Esophagus muscularis mucosa (tissue), 3 donors: ENCODE results near the gene INPPL1.

ENCODE experiments used
- CTCF ChIP-seq, 3 experiments: fragments of 200-600 bp in 2 of 3; fragments of 450-650 bp in 1 of 3; sonication (generic) in 2 of 3; IDR thresholded peaks; one replicate each; pipeline ENCODE4 v1.5.1; 2017 to 2019; ENCODE audit warnings: antibody characterized with exemption in 3 of 3, mild to moderate bottlenecking in 2 of 3, moderate library complexity in 1 of 3
- POLR2A ChIP-seq: fragments of 450-650 bp; IDR thresholded peaks from one replicate; pipeline ENCODE4 v1.6.1; 2017; ENCODE audit warnings: antibody characterized with exemption, moderate library complexity, mild to moderate bottlenecking, low read depth
- POLR2AphosphoS5 ChIP-seq, 2 donors: sonication (generic); formaldehyde crosslinking; IDR thresholded peaks; one replicate each; pipeline ENCODE4 v1.6.1; 2017; ENCODE audit warnings: antibody characterized with exemption in 2 of 2

- no peak for TF ChIP-seq POLR2A
- no peak for TF ChIP-seq CTCF (IDR thresholded peaks at IDR 0.05)
- TF ChIP-seq POLR2AphosphoS5 (IDR thresholded peaks at IDR 0.05), result no peak
Measured at GRCh38 chr11:72242141-72242540, 17.6 kb downstream of the INPPL1 start.
